ENCODE results near the gene ZNF529.

ZNF529 gene

DNA sequence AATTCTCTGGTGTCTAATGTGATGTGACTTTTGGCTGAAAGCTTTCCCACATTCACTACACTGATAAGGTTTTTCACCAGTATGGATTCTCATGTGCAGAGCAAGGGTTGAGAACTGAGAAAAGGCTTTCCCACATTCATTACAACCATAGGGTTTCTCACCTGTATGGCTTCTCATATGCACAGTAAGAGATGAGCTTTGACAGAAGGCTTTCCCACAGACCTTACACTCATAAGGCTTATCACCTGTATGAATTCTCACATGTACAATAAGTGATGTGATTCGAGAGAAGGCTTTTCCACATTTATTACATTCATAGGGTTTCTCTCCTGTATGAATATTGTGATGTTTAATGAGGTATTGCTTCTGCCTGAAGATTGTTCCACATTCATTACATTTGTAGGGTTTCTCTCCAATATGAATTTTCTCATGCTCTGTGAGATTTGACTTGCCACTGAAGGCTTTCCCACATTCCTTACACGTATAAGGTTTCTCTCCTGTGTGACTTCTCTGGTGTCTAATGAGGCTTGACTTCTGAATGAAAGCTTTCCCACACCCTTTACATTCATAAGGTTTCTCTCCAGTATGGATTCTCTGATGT is 59.0 kb downstream of the ZNF529 start:
- ATAC-seq (no peak), DNase-seq (no peak)

GRCh38 chr19:36508325-36508724 is 64.8 kb downstream of the ZNF529 start:
- DNase-seq (no peak), ATAC-seq (no peak)

DNA sequence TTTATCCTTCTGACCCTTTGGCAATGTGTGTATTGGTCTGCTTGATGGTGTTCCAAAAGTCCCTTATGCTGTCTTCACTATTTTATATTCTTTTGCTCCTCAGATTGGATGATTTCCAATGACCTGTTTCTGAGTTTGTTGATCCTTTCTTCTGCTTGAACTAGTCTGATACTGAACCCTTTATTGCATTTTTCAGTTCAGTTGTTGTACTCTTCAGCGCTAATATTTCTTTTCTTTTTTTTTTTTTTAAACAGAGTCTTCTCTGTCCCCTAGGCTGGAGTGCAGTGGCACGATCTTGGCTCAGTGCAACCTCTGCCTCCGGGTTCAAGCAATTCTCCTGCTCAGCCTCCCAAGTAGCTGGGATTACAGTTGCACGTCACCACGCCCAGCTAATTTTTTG is 71.1 kb downstream of the ZNF529 start:
- ATAC-seq: no peak
- DNase-seq: no peak

DNA sequence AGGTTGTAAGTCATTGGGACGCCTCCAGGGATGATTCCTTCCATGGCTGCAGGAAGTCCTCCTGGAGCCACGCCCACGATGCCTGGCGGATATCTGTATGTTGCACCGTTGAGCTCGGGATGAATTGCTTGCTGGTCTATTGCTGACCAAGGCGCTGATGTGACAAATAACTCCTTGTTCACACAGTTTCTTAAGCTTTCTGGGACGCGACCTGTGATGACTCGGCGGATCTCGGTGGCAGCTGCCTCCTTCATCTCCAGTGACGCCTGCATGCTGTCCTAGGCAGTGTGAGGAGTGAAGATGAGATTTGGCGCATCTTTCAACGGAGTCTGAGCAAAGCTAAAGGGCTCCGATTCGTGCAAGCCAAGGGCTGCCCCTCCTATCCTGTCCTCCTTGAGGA is 76.1 kb downstream of the ZNF529 start:
- DNase-seq: no peak

More for the DNA sequence above, 76.1 kb downstream of the ZNF529 start:
- ATAC-seq: no peak
